ENCODE results near the gene TMEM220.

DNA sequence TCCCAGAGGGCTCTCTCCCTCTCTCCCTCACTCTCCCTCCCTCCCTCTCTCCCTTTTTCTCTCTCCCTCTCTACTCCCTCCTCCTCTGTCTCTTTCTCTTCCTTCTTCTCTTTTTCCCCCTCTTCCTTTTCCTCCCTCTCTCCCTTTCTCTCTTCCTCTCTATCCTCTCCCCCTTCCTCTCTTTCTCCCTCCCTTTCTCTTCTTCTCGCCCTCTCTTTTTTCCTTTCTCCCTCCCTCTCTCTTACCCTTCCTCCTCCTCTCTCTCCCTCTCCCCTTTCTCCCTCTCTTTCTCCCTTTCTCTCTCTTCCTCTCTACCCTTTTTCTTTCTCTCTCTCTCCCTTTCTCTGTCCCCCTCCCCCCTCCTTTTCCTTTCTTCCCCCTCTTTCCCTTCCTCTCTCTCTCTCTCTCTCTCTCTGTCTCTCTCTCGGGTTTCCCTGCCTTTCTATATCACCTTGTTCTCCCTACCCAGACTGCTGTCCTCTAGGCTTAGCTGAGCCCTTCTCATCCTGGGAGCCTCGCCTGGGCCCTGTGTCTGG, 25.8 kb upstream of the TMEM220 start:
- no peak for TF ChIP-seq EZH2 (IDR thresholded peaks at IDR 0.05)
- TF ChIP-seq, protein P1, sequence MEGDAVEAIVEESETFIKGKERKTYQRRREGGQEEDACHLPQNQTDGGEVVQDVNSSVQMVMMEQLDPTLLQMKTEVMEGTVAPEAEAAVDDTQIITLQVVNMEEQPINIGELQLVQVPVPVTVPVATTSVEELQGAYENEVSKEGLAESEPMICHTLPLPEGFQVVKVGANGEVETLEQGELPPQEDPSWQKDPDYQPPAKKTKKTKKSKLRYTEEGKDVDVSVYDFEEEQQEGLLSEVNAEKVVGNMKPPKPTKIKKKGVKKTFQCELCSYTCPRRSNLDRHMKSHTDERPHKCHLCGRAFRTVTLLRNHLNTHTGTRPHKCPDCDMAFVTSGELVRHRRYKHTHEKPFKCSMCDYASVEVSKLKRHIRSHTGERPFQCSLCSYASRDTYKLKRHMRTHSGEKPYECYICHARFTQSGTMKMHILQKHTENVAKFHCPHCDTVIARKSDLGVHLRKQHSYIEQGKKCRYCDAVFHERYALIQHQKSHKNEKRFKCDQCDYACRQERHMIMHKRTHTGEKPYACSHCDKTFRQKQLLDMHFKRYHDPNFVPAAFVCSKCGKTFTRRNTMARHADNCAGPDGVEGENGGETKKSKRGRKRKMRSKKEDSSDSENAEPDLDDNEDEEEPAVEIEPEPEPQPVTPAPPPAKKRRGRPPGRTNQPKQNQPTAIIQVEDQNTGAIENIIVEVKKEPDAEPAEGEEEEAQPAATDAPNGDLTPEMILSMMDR (IDR thresholded peaks at IDR 0.05), result no peak
